RWPE2 (cell line): ENCODE data around the gene CSRNP2.

Experiments used
- ATAC-seq: fragments of 200-7000 bp; cut with Tn5 transposase; 3 replicates; pipeline ENCODE4 v1.9.1; 2021; ENCODE audit warnings: low read depth
- DNase-seq: peaks from one replicate; pipeline ENCODE4 v3.0.0-alpha.2; 2020; ENCODE audit warnings: low spot score
- H3K27ac ChIP-seq: fragments of 450-650 bp; 2 replicates; pipeline ENCODE4 v1.5.1; 2017; ENCODE audit warnings: mild to moderate bottlenecking; ENCODE audit not compliant: poor library complexity, severe bottlenecking
- H3K27me3 ChIP-seq: fragments of 250-450 bp; sonication (Bioruptor Pico); 2 replicates; pipeline ENCODE4 v1.5.1; 2021; ENCODE audit warnings: mild to moderate bottlenecking, moderate library complexity; ENCODE audit not compliant: insufficient read depth, poor library complexity, severe bottlenecking
- H3K36me3 ChIP-seq: fragments of 250-450 bp; sonication (Bioruptor Pico); 2 replicates; pipeline ENCODE4 v1.5.1; 2020; ENCODE audit warnings: low read depth, mild to moderate bottlenecking, moderate library complexity
- H3K4me1 ChIP-seq: fragments of 250-450 bp; sonication (Bioruptor Pico); 2 replicates; pipeline ENCODE4 v1.5.1; 2021; ENCODE audit warnings: mild to moderate bottlenecking, moderate library complexity; ENCODE audit not compliant: insufficient read depth, poor library complexity, severe bottlenecking
- H3K4me3 ChIP-seq: fragments of 250-450 bp; sonication (Bioruptor Pico); 2 replicates; pipeline ENCODE4 v1.5.1; 2021; ENCODE audit warnings: mild to moderate bottlenecking, moderate library complexity; ENCODE audit not compliant: severe bottlenecking
- H3K9me3 ChIP-seq: fragments of 250-450 bp; sonication (Bioruptor Pico); 2 replicates; pipeline ENCODE4 v1.5.1; 2021; ENCODE audit warnings: mild to moderate bottlenecking, moderate library complexity; ENCODE audit not compliant: severe bottlenecking
- TF ChIP-seq, protein P1 (sequence below): fragments of 450-650 bp; IDR thresholded peaks from one replicate; pipeline ENCODE4 v1.5.1; 2017; ENCODE audit warnings: mild to moderate bottlenecking, moderate library complexity; ENCODE audit not compliant: poor library complexity, severe bottlenecking

Gene CSRNP2

DNA sequence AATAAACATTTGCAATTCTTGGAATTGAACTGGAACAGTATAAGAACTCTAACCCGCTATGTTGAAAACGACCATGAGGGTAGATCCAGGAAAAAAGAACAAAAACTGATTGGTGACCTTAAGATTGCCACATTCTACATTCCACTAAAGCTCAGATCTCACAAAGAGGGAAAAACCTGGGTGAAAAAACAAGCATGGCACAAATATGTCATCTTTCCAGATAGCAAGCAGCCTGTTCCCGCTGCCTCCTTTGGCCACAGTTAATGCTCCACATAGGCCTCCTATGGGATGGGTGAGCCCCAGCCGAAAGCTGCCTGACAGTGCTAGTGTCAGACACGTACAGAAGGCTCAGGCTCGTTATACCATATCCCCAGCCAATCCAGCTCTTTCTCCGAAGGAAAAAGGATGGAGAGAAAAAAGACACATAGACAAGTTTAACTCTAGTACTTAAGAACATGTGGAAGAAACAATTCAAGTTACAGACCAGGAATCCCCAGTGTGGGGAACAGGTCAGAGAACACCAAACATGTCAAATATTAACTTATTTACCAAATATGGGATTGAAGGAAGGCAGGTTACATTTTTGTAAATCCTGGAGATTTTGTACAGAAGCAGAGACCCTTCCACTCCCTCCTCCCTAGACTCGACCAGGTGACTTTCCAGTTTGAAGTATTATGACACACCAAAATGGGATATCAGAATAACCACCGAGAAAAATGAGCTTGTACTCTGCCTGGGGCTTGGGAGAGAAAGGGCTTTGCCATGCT is 20.6 kb downstream of the CSRNP2 start:
- no peak for DNase-seq
- ATAC-seq, result no peak
- H3K27ac ChIP-seq, result no peak overlapping the region
- no peaks in the 10 kb centered on the region for H3K4me1 ChIP-seq
- no peaks in the 10 kb centered on the region for H3K27me3 ChIP-seq
- TF ChIP-seq, protein P1, sequence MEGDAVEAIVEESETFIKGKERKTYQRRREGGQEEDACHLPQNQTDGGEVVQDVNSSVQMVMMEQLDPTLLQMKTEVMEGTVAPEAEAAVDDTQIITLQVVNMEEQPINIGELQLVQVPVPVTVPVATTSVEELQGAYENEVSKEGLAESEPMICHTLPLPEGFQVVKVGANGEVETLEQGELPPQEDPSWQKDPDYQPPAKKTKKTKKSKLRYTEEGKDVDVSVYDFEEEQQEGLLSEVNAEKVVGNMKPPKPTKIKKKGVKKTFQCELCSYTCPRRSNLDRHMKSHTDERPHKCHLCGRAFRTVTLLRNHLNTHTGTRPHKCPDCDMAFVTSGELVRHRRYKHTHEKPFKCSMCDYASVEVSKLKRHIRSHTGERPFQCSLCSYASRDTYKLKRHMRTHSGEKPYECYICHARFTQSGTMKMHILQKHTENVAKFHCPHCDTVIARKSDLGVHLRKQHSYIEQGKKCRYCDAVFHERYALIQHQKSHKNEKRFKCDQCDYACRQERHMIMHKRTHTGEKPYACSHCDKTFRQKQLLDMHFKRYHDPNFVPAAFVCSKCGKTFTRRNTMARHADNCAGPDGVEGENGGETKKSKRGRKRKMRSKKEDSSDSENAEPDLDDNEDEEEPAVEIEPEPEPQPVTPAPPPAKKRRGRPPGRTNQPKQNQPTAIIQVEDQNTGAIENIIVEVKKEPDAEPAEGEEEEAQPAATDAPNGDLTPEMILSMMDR, result no peak
- peaks cover 91% of the 10 kb centered on the region for H3K36me3 ChIP-seq
- H3K9me3 ChIP-seq, result no peaks in the 10 kb centered on the region
- H3K4me3 ChIP-seq, result no peak overlapping the region

DNA sequence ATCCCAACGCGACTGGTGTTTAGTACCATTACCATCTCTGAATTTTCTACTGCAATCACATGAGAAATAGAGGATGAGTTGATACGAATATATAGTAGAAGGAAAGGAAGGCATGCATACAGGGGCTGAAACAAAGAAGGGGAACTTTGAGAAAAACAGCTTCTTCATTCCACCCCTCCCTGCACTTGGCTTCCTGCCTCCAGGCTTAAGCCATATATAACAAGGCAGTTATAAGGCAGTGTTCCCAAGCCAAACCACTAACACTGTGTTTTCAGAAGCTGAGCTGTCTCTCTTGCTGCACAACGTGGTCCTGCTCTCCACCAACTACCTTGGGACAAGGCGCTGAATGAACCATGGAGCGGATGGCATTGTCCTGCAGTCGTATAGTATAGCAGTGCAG is 24.3 kb downstream of the CSRNP2 start:
- H3K27me3 ChIP-seq, result no peaks in the 10 kb centered on the region
- H3K27ac ChIP-seq, result no peak overlapping the region
- no peaks in the 10 kb centered on the region for H3K9me3 ChIP-seq
- peaks cover 8% of the 10 kb centered on the region for H3K4me1 ChIP-seq
- DNase-seq (no peak), ATAC-seq (no peak)
- no peak overlapping the region for H3K4me3 ChIP-seq
- H3K36me3 ChIP-seq, result peaks cover 89% of the 10 kb centered on the region
- TF ChIP-seq, protein P1, result no peak

DNA sequence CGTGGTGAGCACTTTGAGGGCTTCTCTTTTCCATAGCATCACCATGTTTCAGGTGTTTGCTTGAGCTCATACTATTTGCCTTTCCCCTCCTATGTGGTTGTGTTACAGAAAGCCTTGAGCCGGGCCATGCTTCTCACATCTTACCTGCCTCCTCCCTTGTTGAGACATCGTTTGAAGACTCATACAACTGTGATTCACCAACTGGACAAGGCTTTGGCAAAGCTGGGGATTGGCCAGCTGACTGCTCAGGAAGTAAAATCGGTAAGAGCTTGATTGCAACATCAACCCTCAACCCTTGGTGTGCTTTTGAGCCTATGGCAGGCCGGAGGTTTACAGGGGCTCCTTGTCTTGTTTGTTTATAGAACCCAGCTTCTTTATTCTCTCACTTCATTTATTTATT is 27.2 kb downstream of the CSRNP2 start:
- no peaks in the 10 kb centered on the region for H3K27me3 ChIP-seq

DNA sequence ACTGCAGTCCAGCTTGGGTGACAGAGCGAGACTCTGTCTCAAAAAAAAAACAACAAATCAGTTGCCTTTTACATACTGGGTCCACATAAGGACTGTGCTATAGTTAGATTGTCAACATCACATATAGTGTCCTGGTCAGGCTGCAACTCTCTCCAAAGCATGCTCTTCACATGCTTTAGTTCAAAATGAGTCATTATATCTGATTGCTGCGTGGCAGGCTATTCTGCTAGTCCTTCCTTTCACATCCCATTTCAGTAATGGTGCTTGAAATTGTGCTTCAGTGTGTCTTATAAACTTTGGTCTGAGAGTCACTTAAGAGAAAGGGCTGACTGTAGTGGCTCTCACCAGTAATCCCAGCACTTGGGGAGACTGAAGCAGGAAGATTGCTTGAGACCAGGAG is 28.3 kb downstream of the CSRNP2 start:
- Histone ChIP-seq H3K36me3 (peaks cover 88% of the 10 kb centered on the region), H3K27me3 (no peaks in the 10 kb centered on the region), H3K4me3 (no peak overlapping the region), H3K4me1 (peaks cover 8% of the 10 kb centered on the region), H3K27ac (no peak overlapping the region), H3K9me3 (no peaks in the 10 kb centered on the region)
- TF ChIP-seq, protein P1, result no peak
- no peak for ATAC-seq
- DNase-seq, result no peak

More for the DNA sequence above, 27.2 kb downstream of the CSRNP2 start:
- Histone ChIP-seq H3K27ac (peak overlapping the region; percentile 2), H3K9me3 (no peaks in the 10 kb centered on the region), H3K36me3 (peaks cover 90% of the 10 kb centered on the region), H3K4me1 (peaks cover 8% of the 10 kb centered on the region), H3K4me3 (no peak overlapping the region)
- peak; percentile 67 for DNase-seq
- ATAC-seq, result peak; percentile 96
- TF ChIP-seq, protein P1, result no peak

DNA sequence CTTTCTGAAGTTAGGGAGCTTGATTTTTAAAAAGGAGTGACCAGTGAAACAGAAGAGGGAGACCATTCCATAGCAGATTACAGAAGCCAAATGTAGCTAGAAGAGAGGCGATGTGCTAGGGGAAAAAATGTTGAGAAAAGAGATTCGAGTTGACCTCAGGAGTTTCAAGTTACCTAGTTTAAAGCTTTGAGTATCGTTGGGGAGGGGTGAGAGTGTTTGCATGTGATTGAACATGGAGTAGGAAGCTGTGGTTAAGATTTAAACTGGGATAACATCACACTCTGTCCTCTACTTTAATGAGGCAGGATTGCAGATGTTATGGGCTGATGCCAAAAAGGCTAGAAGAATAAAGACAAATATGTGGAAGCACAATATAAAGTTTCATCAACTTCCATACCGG is 31.6 kb downstream of the CSRNP2 start:
- Histone ChIP-seq H3K4me3 (no peak overlapping the region), H3K27ac (no peak overlapping the region), H3K36me3 (peaks cover 65% of the 10 kb centered on the region), H3K4me1 (peaks cover 15% of the 10 kb centered on the region), H3K27me3 (no peaks in the 10 kb centered on the region), H3K9me3 (no peaks in the 10 kb centered on the region)
- DNase-seq, result no peak
- TF ChIP-seq, protein P1, result no peak
- ATAC-seq, result no peak
